ENCODE data around the gene TDP2.
"Not testable (repeated sequence)": the region's sequence is repeated elsewhere in the genome, so short reads cannot be mapped to it uniquely, and the experiment has no call there.

TDP2 gene

GRCh38 chr6:24680582-24680981 is 13.9 kb upstream of the TDP2 start:
- DNase-seq: no peak

GRCh38 chr6:24678792-24679352 is 12.2 kb upstream of the TDP2 start:
- DNase-seq: not testable (repeated sequence)

- DNase-seq: no peak
Observed at GRCh38 chr6:24673625-24674024, 6.9 kb upstream of the TDP2 start.

GRCh38 chr6:24672620-24673182 is 6.0 kb upstream of the TDP2 start:
- no peak for DNase-seq

GRCh38 chr6:24671077-24671476 is 4.4 kb upstream of the TDP2 start:
- not testable (repeated sequence) for DNase-seq

GRCh38 chr6:24670492-24670891 is 3.8 kb upstream of the TDP2 start:
- DNase-seq: not testable (repeated sequence)

GRCh38 chr6:24668997-24669361 is 2.3 kb upstream of the TDP2 start:
- DNase-seq: no peak

GRCh38 chr6:24668066-24668996 is 1.6 kb upstream of the TDP2 start:
- DNase-seq: peak in 2 of 4 experiments; percentile 22 to 42

- peak in 3 of 4 experiments; percentile 27 to 31 (median 29) for DNase-seq
Observed at GRCh38 chr6:24667378-24667803, 692 bp upstream of the TDP2 start.

GRCh38 chr6:24666097-24666640 is 530 bp downstream of the TDP2 start:
- peak; percentile 32 to 57 (median 40) for DNase-seq

GRCh38 chr6:24664046-24664987 is 2.4 kb downstream of the TDP2 start:
- DNase-seq: peak in 2 of 4 experiments; percentile 31 to 55

GRCh38 chr6:24663189-24663588 is 3.5 kb downstream of the TDP2 start:
- no peak for DNase-seq

- DNase-seq: no peak
Observed at GRCh38 chr6:24662236-24662635, 4.5 kb downstream of the TDP2 start.

- not testable (repeated sequence) for DNase-seq
Observed at GRCh38 chr6:24661759-24662158, 4.9 kb downstream of the TDP2 start.

GRCh38 chr6:24660105-24660504 is 6.6 kb downstream of the TDP2 start:
- DNase-seq: peak; percentile 23 to 80 (median 54)

GRCh38 chr6:24659561-24659960 is 7.1 kb downstream of the TDP2 start:
- peak; percentile 52 to 78 (median 68) for DNase-seq

- peak; percentile 88 to 99 (median 93) for DNase-seq
Observed at GRCh38 chr6:24658573-24659560, 7.8 kb downstream of the TDP2 start.

GRCh38 chr6:24655215-24655614 is 11.5 kb downstream of the TDP2 start:
- no peak for DNase-seq

- DNase-seq: no peak
Observed at GRCh38 chr6:24650365-24650764, 16.3 kb downstream of the TDP2 start.

GRCh38 chr6:24649691-24650090 is 17.0 kb downstream of the TDP2 start:
- no peak for DNase-seq

GRCh38 chr6:24648276-24648675 is 18.4 kb downstream of the TDP2 start:
- DNase-seq: no peak
